Esophagus (tissue), 2 donors: ENCODE data around the gene HSPB3. TPM values are rescaled to one million over a fixed set of nuclear protein-coding genes. Genes with fewer than 3 reads are reported as not detected.

Experiments used
- H3K27ac ChIP-seq, 2 donors: one replicate each; pipeline ENCODE4 v1.5.1; 2013; ENCODE audit warnings: low read depth in 2 of 2, mild to moderate bottlenecking in 2 of 2, inconsistent platforms in 1 of 2, low read length in 1 of 2, moderate library complexity in 1 of 2
- H3K27me3 ChIP-seq, 2 donors: one replicate each; pipeline ENCODE4 v1.6.1; 2013; ENCODE audit warnings: low read length in 2 of 2, control low read depth in 1 of 2, mild to moderate bottlenecking in 1 of 2; ENCODE audit not compliant: insufficient read depth in 2 of 2, control insufficient read depth in 1 of 2
- H3K36me3 ChIP-seq, 2 donors: one replicate each; pipeline ENCODE4 v1.6.1; 2013; ENCODE audit warnings: low read length in 1 of 2; ENCODE audit not compliant: control insufficient read depth in 2 of 2, insufficient read depth in 2 of 2
- H3K4me1 ChIP-seq, 2 donors: one replicate each; pipeline ENCODE4 v1.6.1; 2013; ENCODE audit warnings: low read length in 1 of 2; ENCODE audit not compliant: control insufficient read depth in 2 of 2, insufficient read depth in 2 of 2
- H3K4me3 ChIP-seq, 2 donors: one replicate each; pipeline ENCODE4 v1.5.1; 2013; ENCODE audit warnings: low read length in 2 of 2, mild to moderate bottlenecking in 2 of 2, low read depth in 1 of 2, moderate library complexity in 1 of 2
- H3K9me3 ChIP-seq, 2 donors: one replicate each; pipeline ENCODE4 v1.6.1; 2013; ENCODE audit warnings: mild to moderate bottlenecking in 2 of 2, low read depth in 1 of 2, low read length in 1 of 2, moderate library complexity in 1 of 2; ENCODE audit not compliant: control insufficient read depth in 2 of 2, insufficient read depth in 1 of 2
- polyA plus RNA-seq, 2 donors: library from polyadenylated mRNA; stranded (reverse); fragments of 200-250 nt; gene quantifications; one replicate each; pipeline ENCODE4 v1.2.3, GENCODE V29; 2013
- donor health status: healthy with polysubstance abuse.
- donor health status: Bipolar disorder and iron deficiency.

The HSPB3 gene
- polyA plus RNA-seq, 2 donors: 3.2 to 3.5 TPM

GRCh38 chr5:54495027-54495426 is 39.5 kb downstream of the HSPB3 start:
- H3K27ac ChIP-seq: no peak overlapping the region
- no peaks in the 10 kb centered on the region for H3K36me3 ChIP-seq
- no peaks in the 10 kb centered on the region for H3K27me3 ChIP-seq
- no peak overlapping the region for H3K4me3 ChIP-seq
- H3K9me3 ChIP-seq: no peaks in the 10 kb centered on the region
- no peaks in the 10 kb centered on the region for H3K4me1 ChIP-seq

Other genes with a start within 250 kb of the HSPB3 start
- 1 to 10 TPM; 4.0 to 7.8 TPM for gene ARL15, start 145.1 kb upstream of the HSPB3 start, polyA plus RNA-seq
- gene SNX18, start 62.1 kb downstream of the HSPB3 start, polyA plus RNA-seq: 1 to 10 TPM; 3.7 to 6.6 TPM